Erythroblast (primary cell): Measurements from ENCODE around the gene C22orf31.

Source experiments
- GATA1 ChIP-seq: IDR thresholded peaks from 2 replicates; pipeline ENCODE4 v1.6.1; 2011; ENCODE audit warnings: low read depth, mild to moderate bottlenecking, control low read depth, low read length, moderate library complexity
- POLR2A ChIP-seq: IDR thresholded peaks from 2 replicates; pipeline ENCODE4 v1.6.1; 2011; ENCODE audit warnings: mild to moderate bottlenecking, low read length

DNA sequence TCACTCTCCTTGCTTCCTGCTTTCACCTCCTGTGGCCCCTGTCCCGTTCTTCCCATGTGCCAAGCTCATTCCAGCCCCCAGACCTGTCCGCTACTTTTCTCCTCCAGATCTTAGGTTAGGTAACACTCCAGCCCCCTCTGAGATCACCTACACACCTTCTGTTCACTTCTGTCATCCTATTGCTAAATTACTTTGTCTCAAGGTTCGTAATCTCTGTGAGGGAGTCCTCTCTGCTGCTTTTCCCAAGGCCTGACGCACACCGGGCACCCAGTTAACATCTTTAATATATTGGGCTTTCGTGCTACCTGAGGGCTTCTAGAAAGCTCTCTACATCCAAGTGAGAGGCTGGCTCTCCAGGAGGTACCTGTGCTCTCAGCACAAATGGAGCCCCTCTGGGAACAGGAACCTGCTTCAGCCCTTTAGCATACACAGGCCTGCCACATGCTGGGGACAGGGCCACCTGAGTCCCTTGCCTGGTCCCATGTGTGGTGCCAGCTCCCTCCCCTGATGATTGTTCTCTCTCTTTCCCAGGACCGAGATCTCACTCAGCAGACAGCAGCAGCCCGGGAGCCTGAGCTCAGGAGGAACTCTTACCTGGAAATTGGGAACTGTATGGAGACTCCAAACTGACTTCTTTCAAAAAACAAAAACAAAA is 8.5 kb downstream of the C22orf31 start:
- TF ChIP-seq POLR2A (no peak), GATA1 (no peak)
